OCI-LY1 (cell line): ENCODE results near the gene GRHL1.

ENCODE experiments used
- EZH2 ChIP-seq: fragments of 200-600 bp; sonication (generic), shearing (Covaris generic); IDR thresholded peaks from 2 replicates; pipeline ENCODE4 v1.8.0; 2017; ENCODE audit warnings: borderline replicate concordance, mixed run types, mild to moderate bottlenecking, antibody characterized with exemption, low read length, moderate library complexity, mixed read lengths
- TF ChIP-seq, protein P1 (sequence below): fragments of 200-600 bp; sonication (generic), shearing (Covaris generic); IDR thresholded peaks from 2 replicates; pipeline ENCODE4 v1.5.1; 2017; ENCODE audit warnings: mild to moderate bottlenecking, antibody characterized with exemption, low read length, moderate library complexity, mixed read lengths

DNA sequence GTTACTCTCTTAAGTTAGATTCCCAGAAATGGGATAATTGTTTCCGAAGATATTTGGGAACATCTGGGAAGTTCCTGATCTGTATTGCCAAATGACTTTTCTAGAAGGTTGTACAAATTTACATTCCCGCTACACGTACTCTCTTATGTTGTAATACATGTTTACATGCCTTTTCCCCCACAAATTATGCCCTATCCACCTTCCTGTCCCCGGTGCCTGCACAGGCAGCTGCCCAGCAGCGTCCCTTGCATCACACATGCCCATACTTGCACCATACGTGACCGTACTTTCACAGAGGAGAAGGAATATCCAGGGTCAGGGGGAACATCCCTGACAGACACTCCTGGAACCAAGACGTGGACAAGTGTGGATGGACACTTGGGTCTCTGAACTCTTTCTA is 67.7 kb downstream of the GRHL1 start:
- no peak for TF ChIP-seq EZH2
- TF ChIP-seq, protein P1, sequence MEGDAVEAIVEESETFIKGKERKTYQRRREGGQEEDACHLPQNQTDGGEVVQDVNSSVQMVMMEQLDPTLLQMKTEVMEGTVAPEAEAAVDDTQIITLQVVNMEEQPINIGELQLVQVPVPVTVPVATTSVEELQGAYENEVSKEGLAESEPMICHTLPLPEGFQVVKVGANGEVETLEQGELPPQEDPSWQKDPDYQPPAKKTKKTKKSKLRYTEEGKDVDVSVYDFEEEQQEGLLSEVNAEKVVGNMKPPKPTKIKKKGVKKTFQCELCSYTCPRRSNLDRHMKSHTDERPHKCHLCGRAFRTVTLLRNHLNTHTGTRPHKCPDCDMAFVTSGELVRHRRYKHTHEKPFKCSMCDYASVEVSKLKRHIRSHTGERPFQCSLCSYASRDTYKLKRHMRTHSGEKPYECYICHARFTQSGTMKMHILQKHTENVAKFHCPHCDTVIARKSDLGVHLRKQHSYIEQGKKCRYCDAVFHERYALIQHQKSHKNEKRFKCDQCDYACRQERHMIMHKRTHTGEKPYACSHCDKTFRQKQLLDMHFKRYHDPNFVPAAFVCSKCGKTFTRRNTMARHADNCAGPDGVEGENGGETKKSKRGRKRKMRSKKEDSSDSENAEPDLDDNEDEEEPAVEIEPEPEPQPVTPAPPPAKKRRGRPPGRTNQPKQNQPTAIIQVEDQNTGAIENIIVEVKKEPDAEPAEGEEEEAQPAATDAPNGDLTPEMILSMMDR = no peak
